ENCODE results near the gene DNAJA3.

Gene DNAJA3

GRCh38 chr16:4411684-4412083 is 14.0 kb upstream of the DNAJA3 start:
- Histone ChIP-seq H3K27ac (ENCODE audit: low read length) (no peak overlapping the region), H3K4me1 (ENCODE audit: control insufficient read depth in 1 of 2, insufficient read depth in 2 of 2, low read length in 2 of 2) (peaks cover 0 to 56% of the 10 kb centered on the region in 2 donors), H3K36me3 (ENCODE audit: control insufficient read depth in 1 of 2, insufficient read depth in 2 of 2, low read length in 2 of 2) (peaks cover 12 to 20% of the 10 kb centered on the region in 2 donors), H3K4me3 (ENCODE audit: low read depth in 1 of 2, low read length in 2 of 2) (peak overlapping the region in 1 of 2 donors; percentile 10), H3K27me3 (ENCODE audit: low read depth, low read length) (no peaks in the 10 kb centered on the region), H3K9me3 (ENCODE audit: control insufficient read depth in 1 of 2, low read length in 2 of 2) (no peaks in the 10 kb centered on the region)

DNA sequence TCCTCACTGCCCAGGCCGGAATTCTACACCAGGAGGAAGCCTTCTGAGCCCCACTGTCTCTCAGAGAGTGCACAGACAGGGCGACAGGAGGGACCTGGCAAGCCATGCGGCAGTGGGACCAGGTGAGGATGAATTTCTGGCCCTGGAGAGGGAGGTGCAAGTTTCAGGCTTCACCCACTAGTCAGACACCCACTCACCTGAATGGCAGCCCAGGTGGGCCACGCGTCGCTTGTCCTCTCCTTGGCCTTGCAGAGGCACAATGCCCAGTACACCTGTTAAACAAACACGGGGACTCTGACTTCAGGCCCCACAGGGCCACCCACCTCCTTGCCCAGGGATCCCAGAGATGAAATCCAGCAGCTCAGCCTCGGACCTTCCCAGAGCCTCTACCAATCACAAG is 13.5 kb upstream of the DNAJA3 start:
- H3K27ac ChIP-seq (ENCODE audit: low read length): no peak overlapping the region
- no peaks in the 10 kb centered on the region for H3K9me3 ChIP-seq (ENCODE audit: control insufficient read depth in 1 of 2, low read length in 2 of 2)
- no peak overlapping the region for H3K4me3 ChIP-seq (ENCODE audit: low read depth in 1 of 2, low read length in 2 of 2)
- H3K27me3 ChIP-seq (ENCODE audit: low read depth, low read length): no peaks in the 10 kb centered on the region
- H3K36me3 ChIP-seq (ENCODE audit: control insufficient read depth in 1 of 2, insufficient read depth in 2 of 2, low read length in 2 of 2): peaks cover 12 to 17% of the 10 kb centered on the region in 2 donors
- peaks cover 0 to 60% of the 10 kb centered on the region in 2 donors for H3K4me1 ChIP-seq (ENCODE audit: control insufficient read depth in 1 of 2, insufficient read depth in 2 of 2, low read length in 2 of 2)

- Histone ChIP-seq H3K9me3 (ENCODE audit: control insufficient read depth in 1 of 2, low read length in 2 of 2) (no peaks in the 10 kb centered on the region), H3K36me3 (ENCODE audit: control insufficient read depth in 1 of 2, insufficient read depth in 2 of 2, low read length in 2 of 2) (peaks cover 7 to 10% of the 10 kb centered on the region in 2 donors), H3K4me1 (ENCODE audit: control insufficient read depth in 1 of 2, insufficient read depth in 2 of 2, low read length in 2 of 2) (peaks cover 0 to 60% of the 10 kb centered on the region in 2 donors), H3K4me3 (ENCODE audit: low read depth in 1 of 2, low read length in 2 of 2) (no peak overlapping the region), H3K27ac (ENCODE audit: low read length) (no peak overlapping the region), H3K27me3 (ENCODE audit: low read depth, low read length) (no peaks in the 10 kb centered on the region)
Measured at GRCh38 chr16:4412854-4413253, 12.8 kb upstream of the DNAJA3 start.

GRCh38 chr16:4414187-4414917 is 11.3 kb upstream of the DNAJA3 start:
- no peaks in the 10 kb centered on the region for H3K27me3 ChIP-seq (ENCODE audit: low read depth, low read length)
- peaks cover 2 to 7% of the 10 kb centered on the region in 2 donors for H3K36me3 ChIP-seq (ENCODE audit: control insufficient read depth in 1 of 2, insufficient read depth in 2 of 2, low read length in 2 of 2)
- no peak overlapping the region for H3K4me3 ChIP-seq (ENCODE audit: low read depth in 1 of 2, low read length in 2 of 2)
- H3K9me3 ChIP-seq (ENCODE audit: control insufficient read depth in 1 of 2, low read length in 2 of 2): no peaks in the 10 kb centered on the region
- peaks cover 0 to 50% of the 10 kb centered on the region in 2 donors for H3K4me1 ChIP-seq (ENCODE audit: control insufficient read depth in 1 of 2, insufficient read depth in 2 of 2, low read length in 2 of 2)
- H3K27ac ChIP-seq (ENCODE audit: low read length): no peak overlapping the region

DNA sequence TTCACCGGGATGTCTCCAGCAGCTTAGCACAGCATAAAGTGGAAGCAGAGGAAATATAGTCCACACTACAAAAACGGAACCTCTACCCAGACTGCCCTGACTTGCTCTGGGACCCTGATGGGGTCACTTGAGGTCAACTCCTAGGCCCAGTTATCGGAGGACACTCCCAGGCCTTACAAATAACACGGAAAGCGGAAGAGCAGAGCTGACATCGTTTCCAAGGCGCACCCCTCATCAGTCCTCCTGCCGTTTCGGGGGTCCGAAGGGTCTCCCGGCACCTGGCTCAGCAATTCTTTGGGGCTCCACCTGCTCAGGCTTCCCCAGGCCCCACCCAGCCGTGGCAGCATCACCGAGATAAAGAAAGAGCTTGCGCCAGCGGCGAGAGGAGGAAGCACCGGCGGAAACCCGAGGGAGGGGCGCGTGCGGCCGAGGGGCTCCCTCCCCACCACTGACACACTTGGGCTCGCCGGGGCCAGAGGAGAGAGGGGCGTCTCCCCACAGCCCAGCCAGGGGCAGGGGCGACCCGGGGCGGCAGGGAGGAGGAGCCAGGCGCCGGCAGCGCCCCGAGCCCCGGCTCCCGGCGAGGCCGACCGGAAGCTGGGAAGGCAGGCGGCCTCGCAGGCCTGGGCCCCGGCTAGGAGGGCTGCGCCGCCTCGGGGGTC is 10.0 kb upstream of the DNAJA3 start:
- H3K9me3 ChIP-seq (ENCODE audit: control insufficient read depth in 1 of 2, low read length in 2 of 2): no peaks in the 10 kb centered on the region
- peak overlapping the region; percentile 53 to 92 for H3K4me3 ChIP-seq (ENCODE audit: low read depth in 1 of 2, low read length in 2 of 2)
- H3K27me3 ChIP-seq (ENCODE audit: low read depth, low read length): no peaks in the 10 kb centered on the region
- H3K36me3 ChIP-seq (ENCODE audit: control insufficient read depth in 1 of 2, insufficient read depth in 2 of 2, low read length in 2 of 2): peaks cover 0 to 7% of the 10 kb centered on the region in 2 donors
- H3K4me1 ChIP-seq (ENCODE audit: control insufficient read depth in 1 of 2, insufficient read depth in 2 of 2, low read length in 2 of 2): peaks cover 0 to 37% of the 10 kb centered on the region in 2 donors
- peak overlapping the region; percentile 29 for H3K27ac ChIP-seq (ENCODE audit: low read length)

GRCh38 chr16:4416200-4417032 is 9.3 kb upstream of the DNAJA3 start, which contains the start of gene CORO7:
TSS of gene CORO7 (minus strand) at chr16:4416596. CDS start at chr16:4416518, 78 bp downstream.
- peak within 1 kb of the TSS; percentile 53 to 92 for H3K4me3 ChIP-seq (ENCODE audit: low read depth in 1 of 2, low read length in 2 of 2)
- peak within 1 kb of the TSS; percentile 29 for H3K27ac ChIP-seq (ENCODE audit: low read length)
- peaks cover 0 to 7% of the 10 kb centered on the region in 2 donors for H3K36me3 ChIP-seq (ENCODE audit: control insufficient read depth in 1 of 2, insufficient read depth in 2 of 2, low read length in 2 of 2)
- no peaks in the 10 kb centered on the region for H3K27me3 ChIP-seq (ENCODE audit: low read depth, low read length)
- no peaks in the 10 kb centered on the region for H3K9me3 ChIP-seq (ENCODE audit: control insufficient read depth in 1 of 2, low read length in 2 of 2)
- peaks cover 0 to 29% of the 10 kb centered on the region in 2 donors for H3K4me1 ChIP-seq (ENCODE audit: control insufficient read depth in 1 of 2, insufficient read depth in 2 of 2, low read length in 2 of 2)

GRCh38 chr16:4419402-4419959 is 6.2 kb upstream of the DNAJA3 start:
- Histone ChIP-seq H3K36me3 (ENCODE audit: control insufficient read depth in 1 of 2, insufficient read depth in 2 of 2, low read length in 2 of 2) (no peaks in the 10 kb centered on the region), H3K27ac (ENCODE audit: low read length) (no peak overlapping the region), H3K4me3 (ENCODE audit: low read depth in 1 of 2, low read length in 2 of 2) (no peak overlapping the region), H3K27me3 (ENCODE audit: low read depth, low read length) (no peaks in the 10 kb centered on the region), H3K9me3 (ENCODE audit: control insufficient read depth in 1 of 2, low read length in 2 of 2) (no peaks in the 10 kb centered on the region), H3K4me1 (ENCODE audit: control insufficient read depth in 1 of 2, insufficient read depth in 2 of 2, low read length in 2 of 2) (peaks cover 0 to 16% of the 10 kb centered on the region in 2 donors)

- H3K4me3 ChIP-seq (ENCODE audit: low read depth in 1 of 2, low read length in 2 of 2): no peak overlapping the region
- H3K9me3 ChIP-seq (ENCODE audit: control insufficient read depth in 1 of 2, low read length in 2 of 2): no peaks in the 10 kb centered on the region
- H3K27ac ChIP-seq (ENCODE audit: low read length): no peak overlapping the region
- peaks cover 0 to 3% of the 10 kb centered on the region in 2 donors for H3K36me3 ChIP-seq (ENCODE audit: control insufficient read depth in 1 of 2, insufficient read depth in 2 of 2, low read length in 2 of 2)
- no peaks in the 10 kb centered on the region for H3K27me3 ChIP-seq (ENCODE audit: low read depth, low read length)
- peaks cover 0 to 9% of the 10 kb centered on the region in 2 donors for H3K4me1 ChIP-seq (ENCODE audit: control insufficient read depth in 1 of 2, insufficient read depth in 2 of 2, low read length in 2 of 2)
Measured at GRCh38 chr16:4420505-4421105, 5.1 kb upstream of the DNAJA3 start.

- H3K4me1 ChIP-seq (ENCODE audit: control insufficient read depth in 1 of 2, insufficient read depth in 2 of 2, low read length in 2 of 2): peaks cover 6 to 18% of the 10 kb centered on the region in 2 donors
- H3K27ac ChIP-seq (ENCODE audit: low read length): peak overlapping the region; percentile 99
Measured at GRCh38 chr16:4426021-4426684, 485 bp downstream of the DNAJA3 start.

GRCh38 chr16:4426722-4427372 is 1.2 kb downstream of the DNAJA3 start:
- no peaks in the 10 kb centered on the region for H3K27me3 ChIP-seq (ENCODE audit: low read depth, low read length)
- H3K4me1 ChIP-seq (ENCODE audit: control insufficient read depth in 1 of 2, insufficient read depth in 2 of 2, low read length in 2 of 2): peaks cover 6 to 18% of the 10 kb centered on the region in 2 donors
- H3K9me3 ChIP-seq (ENCODE audit: control insufficient read depth in 1 of 2, low read length in 2 of 2): no peaks in the 10 kb centered on the region
- H3K27ac ChIP-seq (ENCODE audit: low read length): peak overlapping the region; percentile 99
- peak overlapping the region; percentile 76 to 87 for H3K4me3 ChIP-seq (ENCODE audit: low read depth in 1 of 2, low read length in 2 of 2)
- peaks cover 0 to 7% of the 10 kb centered on the region in 2 donors for H3K36me3 ChIP-seq (ENCODE audit: control insufficient read depth in 1 of 2, insufficient read depth in 2 of 2, low read length in 2 of 2)

More at GRCh38 chr16:4426021-4426684, 485 bp downstream of the DNAJA3 start:
- Histone ChIP-seq H3K4me3 (ENCODE audit: low read depth in 1 of 2, low read length in 2 of 2) (peak overlapping the region; percentile 76 to 87), H3K9me3 (ENCODE audit: control insufficient read depth in 1 of 2, low read length in 2 of 2) (no peaks in the 10 kb centered on the region), H3K27me3 (ENCODE audit: low read depth, low read length) (no peaks in the 10 kb centered on the region), H3K36me3 (ENCODE audit: control insufficient read depth in 1 of 2, insufficient read depth in 2 of 2, low read length in 2 of 2) (peaks cover 0 to 5% of the 10 kb centered on the region in 2 donors)
